GM19372 (cell line): ENCODE results near the gene AARS2.

ENCODE experiments used
- ATAC-seq: cut with Tn5 transposase; IDR thresholded peaks from one replicate; pipeline ENCODE4 v1.9.1; 2021; ENCODE audit warnings: mild to moderate bottlenecking, low read depth, moderate library complexity; ENCODE audit not compliant: unreplicated experiment

Gene AARS2

GRCh38 chr6:44278315-44278714 lies 34.8 kb downstream of the AARS2 start:
- no peak for ATAC-seq

GRCh38 chr6:44277763-44278162 lies 35.4 kb downstream of the AARS2 start:
- ATAC-seq = no peak

GRCh38 chr6:44276667-44277640 lies 36.2 kb downstream of the AARS2 start:
- ATAC-seq = no peak

GRCh38 chr6:44275749-44276648 lies 37.1 kb downstream of the AARS2 start:
- ATAC-seq = no peak

- no peak for ATAC-seq
These were observed 37.8 kb downstream of the AARS2 start for GRCh38 chr6:44275271-44275748.

- no peak for ATAC-seq
These were observed 39.5 kb downstream of the AARS2 start for GRCh38 chr6:44273617-44274016.

GRCh38 chr6:44272999-44273566 lies 40.1 kb downstream of the AARS2 start:
- no peak for ATAC-seq

GRCh38 chr6:44272529-44272928 lies 40.6 kb downstream of the AARS2 start:
- ATAC-seq = no peak

GRCh38 chr6:44271914-44272313 lies 41.2 kb downstream of the AARS2 start:
- no peak for ATAC-seq

- no peak for ATAC-seq
These were observed 41.8 kb downstream of the AARS2 start for GRCh38 chr6:44271406-44271723.

GRCh38 chr6:44270526-44271405 lies 42.4 kb downstream of the AARS2 start:
- ATAC-seq = no peak

- ATAC-seq = no peak
These were observed 43.1 kb downstream of the AARS2 start, which contains the start of gene TMEM151B for GRCh38 chr6:44269921-44270525. Gene TMEM151B, plus strand, starts transcription at chr6:44270450. Its CDS starts 293 bp downstream, at chr6:44270743.

- no peak for ATAC-seq
These were observed 43.8 kb downstream of the AARS2 start for GRCh38 chr6:44269178-44269920.

- no peak for ATAC-seq
These were observed 45.0 kb downstream of the AARS2 start for GRCh38 chr6:44268095-44268628.

GRCh38 chr6:44267252-44267651 lies 45.9 kb downstream of the AARS2 start:
- ATAC-seq = no peak

GRCh38 chr6:44266347-44266746 lies 46.8 kb downstream of the AARS2 start:
- ATAC-seq = no peak

- no peak for ATAC-seq
These were observed 47.4 kb downstream of the AARS2 start for GRCh38 chr6:44265722-44266233.

GRCh38 chr6:44265007-44265721 lies 48.0 kb downstream of the AARS2 start, which contains the start of gene NFKBIE:
Gene NFKBIE, minus strand, starts transcription at chr6:44265551. Its CDS starts 205 bp downstream, at chr6:44265346.
- peak; percentile 39 for ATAC-seq
